ENCODE measurements around the gene ZNF345. TPM values are rescaled to one million over a fixed set of nuclear protein-coding genes. Genes with fewer than 3 reads are reported as not detected.

ZNF345 gene
- polyA plus RNA-seq, 1 donor from 2014 or later: 20.9 TPM

DNA sequence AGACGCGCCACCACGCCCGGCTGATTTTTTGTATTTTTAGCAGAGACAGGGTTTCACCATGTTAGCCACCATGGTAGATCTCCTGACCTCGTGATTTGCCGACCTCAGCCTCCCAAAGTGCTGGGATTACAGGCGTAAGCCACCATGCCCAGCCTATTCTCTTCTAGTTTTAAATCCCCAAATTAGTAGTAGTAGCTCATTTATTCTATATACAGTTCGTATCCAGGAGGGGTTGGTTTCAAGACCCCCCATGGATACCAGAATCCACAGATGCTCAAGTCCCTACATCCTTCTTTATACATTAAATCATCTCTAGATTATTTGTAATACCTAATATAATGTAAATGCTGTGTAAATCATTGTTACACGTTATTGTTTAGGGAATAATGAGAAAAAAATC, 67.4 kb downstream of the ZNF345 start:
- H3K9me2 ChIP-seq (ENCODE audit: insufficient read depth, low read length): no peaks in the 10 kb centered on the region
- H3K9ac ChIP-seq (ENCODE audit: low read length): no peak overlapping the region
- H3K4me2 ChIP-seq (ENCODE audit: low read length): no peak overlapping the region
- no peaks in the 10 kb centered on the region for H3F3A ChIP-seq (ENCODE audit: insufficient read depth, low read length, poor library complexity, severe bottlenecking)
- H4K20me1 ChIP-seq (ENCODE audit: insufficient read depth): no peaks in the 10 kb centered on the region
- H3K27ac ChIP-seq (ENCODE audit: low read length): no peak overlapping the region
- no peaks in the 10 kb centered on the region for H3K27me3 ChIP-seq (ENCODE audit: insufficient read depth, low read depth, low read length)
- no peak overlapping the region for H3K4me3 ChIP-seq (ENCODE audit: low read length)
- no peak for TF ChIP-seq POLR2AphosphoS5 (IDR thresholded peaks at IDR 0.05)
- no peaks in the 10 kb centered on the region for H3K9me3 ChIP-seq (ENCODE audit: low read length)
- H2AFZ ChIP-seq (ENCODE audit: low read depth, low read length): no peak overlapping the region
- H3K36me3 ChIP-seq (ENCODE audit: insufficient read depth, low read length): peaks cover 11% of the 10 kb centered on the region
- H3K79me2 ChIP-seq (replicated peaks; ENCODE audit: insufficient read depth, low read length): no peaks in the 10 kb centered on the region

Small RNAs within 50 kb of the gene (small RNA-seq; reads per million reads assigned to genes)
- gene RF00019: 0 to 1.2 (median 0) reads per million in 3 experiments

Other genes with a start within 250 kb of the ZNF345 start
- gene ZNF382, start 245.6 kb upstream of the ZNF345 start, polyA plus RNA-seq: 98.8 and 112 TPM in 2 replicates
- 28.1 and 32.4 TPM in 2 replicates for gene ZNF461, start 184.0 kb upstream of the ZNF345 start, polyA plus RNA-seq
- gene ZNF567, start 163.3 kb upstream of the ZNF345 start, polyA plus RNA-seq: 18.4 and 20.8 TPM in 2 replicates
- 0.84 and 1.0 TPM in 2 replicates for gene ZNF850, start 78.1 kb upstream of the ZNF345 start, polyA plus RNA-seq
- 11.0 and 12.0 TPM in 2 replicates for gene ZNF790, start 12.5 kb upstream of the ZNF345 start, polyA plus RNA-seq
- 1.8 and 1.9 TPM in 2 replicates for gene ZNF829, start 65.4 kb downstream of the ZNF345 start, polyA plus RNA-seq
- 19.2 and 25.1 TPM in 2 replicates for gene ZNF568, start 65.5 kb downstream of the ZNF345 start, polyA plus RNA-seq
- gene ZNF420, start 227.6 kb downstream of the ZNF345 start, polyA plus RNA-seq: 27.9 and 34.8 TPM in 2 replicates